ENCODE data around the gene SERGEF. TPM values are rescaled to one million over a fixed set of nuclear protein-coding genes. Genes with fewer than 3 reads are reported as not detected.

Gene SERGEF
- total and polyA plus RNA-seq, 2 experiments from 2014 or later: 29.8 to 64.0 TPM

DNA sequence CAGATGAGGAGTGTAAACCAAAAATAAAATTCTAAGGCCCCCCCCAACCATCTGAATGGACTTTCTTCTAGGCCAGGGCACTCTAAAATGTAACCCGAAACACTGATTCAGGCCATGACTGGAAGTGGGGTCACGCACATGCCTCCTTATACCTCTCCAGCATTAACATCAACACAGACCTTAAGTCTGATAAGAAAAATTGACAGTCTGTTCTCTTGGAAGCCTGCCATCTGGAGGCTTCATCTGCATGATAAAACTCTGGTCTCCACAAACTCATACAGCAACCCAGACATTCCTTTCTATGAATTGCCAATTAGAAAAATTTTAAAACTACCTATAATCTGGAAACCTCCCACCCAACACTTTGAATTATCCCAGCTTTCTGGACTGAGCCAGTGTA is 3.9 kb upstream of the SERGEF start:
- Histone ChIP-seq H3K27ac (no peak overlapping the region), H3K4me1 (ENCODE audit: low read depth) (no peaks in the 10 kb centered on the region), H3K27me3 (no peaks in the 10 kb centered on the region)

DNA sequence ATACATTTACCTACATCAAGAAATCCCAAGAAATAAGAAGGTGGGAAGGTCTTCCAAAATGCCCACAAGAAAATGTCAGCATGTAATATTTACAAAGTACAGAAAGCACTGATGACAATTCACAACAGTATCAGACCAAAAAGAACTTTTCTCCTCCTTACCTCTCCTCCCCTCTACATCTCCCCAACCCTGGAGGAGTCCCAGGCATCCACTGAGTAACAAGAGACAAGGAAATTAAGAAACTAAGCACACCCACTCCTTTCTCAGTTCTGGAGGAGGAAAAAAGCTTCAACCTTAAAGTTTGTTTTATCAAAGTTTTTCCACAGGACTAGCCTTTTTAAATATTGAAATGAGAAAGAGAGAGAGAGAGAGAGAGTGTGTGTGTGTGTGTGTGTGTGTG is 2.0 kb upstream of the SERGEF start:
- Histone ChIP-seq H3K4me1 (ENCODE audit: low read depth) (no peaks in the 10 kb centered on the region), H3K4me3 (no peak overlapping the region), H3K27ac (no peak overlapping the region), H3K9me3 (ENCODE audit: low read depth) (no peaks in the 10 kb centered on the region), H3K27me3 (no peaks in the 10 kb centered on the region), H3K36me3 (no peaks in the 10 kb centered on the region)
- TF ChIP-seq, protein P1, sequence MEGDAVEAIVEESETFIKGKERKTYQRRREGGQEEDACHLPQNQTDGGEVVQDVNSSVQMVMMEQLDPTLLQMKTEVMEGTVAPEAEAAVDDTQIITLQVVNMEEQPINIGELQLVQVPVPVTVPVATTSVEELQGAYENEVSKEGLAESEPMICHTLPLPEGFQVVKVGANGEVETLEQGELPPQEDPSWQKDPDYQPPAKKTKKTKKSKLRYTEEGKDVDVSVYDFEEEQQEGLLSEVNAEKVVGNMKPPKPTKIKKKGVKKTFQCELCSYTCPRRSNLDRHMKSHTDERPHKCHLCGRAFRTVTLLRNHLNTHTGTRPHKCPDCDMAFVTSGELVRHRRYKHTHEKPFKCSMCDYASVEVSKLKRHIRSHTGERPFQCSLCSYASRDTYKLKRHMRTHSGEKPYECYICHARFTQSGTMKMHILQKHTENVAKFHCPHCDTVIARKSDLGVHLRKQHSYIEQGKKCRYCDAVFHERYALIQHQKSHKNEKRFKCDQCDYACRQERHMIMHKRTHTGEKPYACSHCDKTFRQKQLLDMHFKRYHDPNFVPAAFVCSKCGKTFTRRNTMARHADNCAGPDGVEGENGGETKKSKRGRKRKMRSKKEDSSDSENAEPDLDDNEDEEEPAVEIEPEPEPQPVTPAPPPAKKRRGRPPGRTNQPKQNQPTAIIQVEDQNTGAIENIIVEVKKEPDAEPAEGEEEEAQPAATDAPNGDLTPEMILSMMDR (IDR thresholded peaks at IDR 0.05; ENCODE audit: low read depth, low read length): no peak
- DNase-seq (ENCODE audit: low read depth in 1 of 2, low spot score in 1 of 2): no peak

More for the DNA sequence above, 3.9 kb upstream of the SERGEF start:
- Histone ChIP-seq H3K9me3 (ENCODE audit: low read depth) (no peaks in the 10 kb centered on the region), H3K4me3 (no peak overlapping the region), H3K36me3 (no peaks in the 10 kb centered on the region)
- no peak for DNase-seq (ENCODE audit: low read depth in 1 of 2, low spot score in 1 of 2)
- TF ChIP-seq, protein P1 (IDR thresholded peaks at IDR 0.05; ENCODE audit: low read depth, low read length): no peak

DNA sequence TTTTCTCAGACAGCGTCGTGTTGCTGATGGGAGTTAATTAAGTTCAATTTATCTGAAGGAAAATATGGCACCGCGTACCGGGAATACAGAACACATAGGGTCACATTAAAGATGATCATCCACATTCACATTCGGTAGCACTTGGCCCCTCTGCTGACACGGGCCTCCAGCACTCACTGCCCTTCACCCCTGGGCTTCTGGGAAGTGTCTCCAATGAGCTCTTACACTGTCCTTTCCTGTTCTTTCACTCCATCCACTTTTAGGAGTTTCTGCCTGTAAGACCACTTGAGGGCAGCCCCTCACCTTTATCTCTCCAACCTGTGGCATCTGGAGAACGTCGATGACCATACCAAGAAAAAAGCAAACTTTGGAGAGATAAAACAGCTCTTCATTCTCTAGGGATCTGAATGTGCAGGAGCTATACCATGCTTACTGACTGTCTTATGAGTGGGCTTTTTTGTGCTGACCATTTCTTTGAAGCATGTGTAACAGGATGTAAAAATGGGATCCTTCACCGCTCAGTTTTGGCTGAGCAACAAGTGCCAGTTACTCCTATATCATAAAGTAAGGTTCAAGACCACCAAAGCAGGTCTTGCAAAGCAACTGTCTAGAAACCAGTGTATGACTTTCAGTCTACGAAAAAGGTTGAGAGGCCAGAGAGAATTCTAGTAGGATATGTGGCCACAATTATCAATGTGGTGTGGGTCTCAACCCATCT is 1.1 kb upstream of the SERGEF start:
- DNase-seq (ENCODE audit: low read depth in 1 of 2, low spot score in 1 of 2): peak; percentile 6 to 36

DNA sequence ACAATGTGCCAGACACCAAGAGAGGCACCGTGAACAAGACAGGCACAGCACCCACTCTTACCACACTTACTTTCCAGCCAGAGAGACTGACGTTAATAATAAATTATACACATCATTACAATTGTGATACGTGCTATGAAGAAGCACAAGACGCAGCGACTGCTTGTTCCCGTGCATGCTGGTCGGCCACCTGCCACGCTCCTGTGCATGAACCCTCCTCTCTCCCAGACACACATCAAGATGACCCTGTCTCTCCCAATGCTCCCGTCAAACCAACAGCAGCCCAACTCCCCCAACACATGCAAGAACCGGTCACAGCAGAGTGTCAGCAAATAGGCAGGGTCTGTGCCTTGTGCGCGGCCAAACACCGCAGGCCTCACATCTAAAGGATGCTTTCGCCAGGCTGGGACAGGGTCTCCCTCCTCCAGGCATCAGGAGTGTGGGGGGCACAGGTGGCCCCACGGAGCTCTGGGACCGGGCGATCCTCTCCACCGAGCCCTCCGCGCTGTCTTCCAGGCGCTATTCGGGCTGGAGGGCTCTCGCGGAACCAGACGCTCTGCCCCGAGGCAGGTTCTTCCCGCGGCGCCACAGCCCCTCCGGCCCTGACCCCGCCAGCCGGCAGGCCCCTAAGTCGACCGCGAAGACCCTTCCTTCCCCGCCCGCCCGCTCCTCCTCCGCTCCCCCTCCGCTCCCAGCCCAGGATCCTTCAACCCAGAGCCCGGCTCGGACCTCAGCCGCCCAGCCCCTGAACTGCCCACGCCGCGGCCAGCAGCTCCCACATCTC is 533 bp downstream of the SERGEF start:
- Histone ChIP-seq H3K27ac (peak overlapping the region; percentile 79), H3K4me1 (ENCODE audit: low read depth) (no peaks in the 10 kb centered on the region), H3K27me3 (no peaks in the 10 kb centered on the region), H3K36me3 (no peaks in the 10 kb centered on the region), H3K9me3 (ENCODE audit: low read depth) (no peaks in the 10 kb centered on the region), H3K4me3 (peak overlapping the region; percentile 68)
- TF ChIP-seq, protein P1 (IDR thresholded peaks at IDR 0.05; ENCODE audit: low read depth, low read length): no peak
- peak; percentile 14 to 52 for DNase-seq (ENCODE audit: low read depth in 1 of 2, low spot score in 1 of 2)

More for the DNA sequence above, 1.1 kb upstream of the SERGEF start:
- no peaks in the 10 kb centered on the region for H3K36me3 ChIP-seq
- peak overlapping the region; percentile 24 for H3K27ac ChIP-seq
- TF ChIP-seq, protein P1 (IDR thresholded peaks at IDR 0.05; ENCODE audit: low read depth, low read length): no peak
- H3K4me1 ChIP-seq (ENCODE audit: low read depth): no peaks in the 10 kb centered on the region
- H3K27me3 ChIP-seq: no peaks in the 10 kb centered on the region
- H3K9me3 ChIP-seq (ENCODE audit: low read depth): no peaks in the 10 kb centered on the region
- peak overlapping the region; percentile 68 for H3K4me3 ChIP-seq

- no peak overlapping the region for H3K27ac ChIP-seq
- H3K4me3 ChIP-seq: no peak overlapping the region
- no peaks in the 10 kb centered on the region for H3K36me3 ChIP-seq
- H3K27me3 ChIP-seq: no peaks in the 10 kb centered on the region
- H3K4me1 ChIP-seq (ENCODE audit: low read depth): no peaks in the 10 kb centered on the region
- TF ChIP-seq, protein P1 (IDR thresholded peaks at IDR 0.05; ENCODE audit: low read depth, low read length): no peak
- no peak for DNase-seq (ENCODE audit: low read depth in 1 of 2, low spot score in 1 of 2)
- H3K9me3 ChIP-seq (ENCODE audit: low read depth): no peaks in the 10 kb centered on the region
These were observed 1.2 kb downstream of the SERGEF start for GRCh38 chr11:18011633-18012032.

All from cardiac muscle cell (in vitro differentiated cells and primary cell).